ENCODE data around the gene CRACR2B. TPM values are rescaled to one million over a fixed set of nuclear protein-coding genes. Genes with fewer than 3 reads are reported as not detected.

The CRACR2B gene
- total and polyA plus RNA-seq, 2 of the 13 experiments (the other 11 are each of a cell fraction or from before 2014, with no cell fraction given): 14.9 to 21.0 TPM

- TF ChIP-seq ZNF44 (CRISPR knock-in tag; IDR thresholded peaks at IDR 0.05) (0 out of 2 replicates have a peak, but pooled peaks have one; percentile 35), TBX2 (CRISPR knock-in tag; IDR thresholded peaks at IDR 0.05; ENCODE audit: borderline replicate concordance) (no peak; the same call in 1 of the 2 replicates), FOSL1 (CRISPR knock-in tag; IDR thresholded peaks at IDR 0.05; ENCODE audit: borderline replicate concordance) (no peak), PBX2 (CRISPR knock-in tag; IDR thresholded peaks at IDR 0.05) (no peak), HOXD1 (CRISPR knock-in tag; IDR thresholded peaks at IDR 0.05) (0 out of 2 replicates have a peak, but pooled peaks have one; percentile 16), ZNF773 (CRISPR knock-in tag; IDR thresholded peaks at IDR 0.05; ENCODE audit: borderline replicate concordance) (no peak), ZNF713 (CRISPR knock-in tag; IDR thresholded peaks at IDR 0.05) (no peak), TRIM22 (IDR thresholded peaks at IDR 0.05) (no peak), ZNF530 (CRISPR knock-in tag; IDR thresholded peaks at IDR 0.05; ENCODE audit: low read depth) (no peak), GMEB1 (CRISPR knock-in tag; IDR thresholded peaks at IDR 0.05; ENCODE audit: borderline replicate concordance) (peak; percentile 77), ZNF569 (CRISPR knock-in tag; IDR thresholded peaks at IDR 0.05; ENCODE audit: borderline replicate concordance) (0 out of 2 replicates have a peak, but pooled peaks have one; percentile 61), ZNF619 (CRISPR knock-in tag; IDR thresholded peaks at IDR 0.05) (no peak), ZNF383 (CRISPR knock-in tag; IDR thresholded peaks at IDR 0.05; ENCODE audit: borderline replicate concordance) (peak; percentile 25; the same call in 1 of the 2 replicates), TAF15 (IDR thresholded peaks at IDR 0.05; ENCODE audit: low read depth, low read length, poor library complexity, severe bottlenecking) (no peak), NFAT5 (CRISPR knock-in tag; IDR thresholded peaks at IDR 0.05) (no peak), RBFOX2 (IDR thresholded peaks at IDR 0.05; ENCODE audit: low read depth, low read length) (peak; percentile 69), NFIC (IDR thresholded peaks at IDR 0.05; ENCODE audit: low read length) (no peak), MIXL1 (CRISPR knock-in tag; IDR thresholded peaks at IDR 0.05) (no peak), ZMYM2 (CRISPR knock-in tag; IDR thresholded peaks at IDR 0.05) (no peak), ZNF235 (CRISPR knock-in tag; IDR thresholded peaks at IDR 0.05; ENCODE audit: borderline replicate concordance) (0 out of 2 replicates have a peak, but pooled peaks have one; percentile 12), ZNF121 (CRISPR knock-in tag; IDR thresholded peaks at IDR 0.05) (no peak)
These were observed 30.2 kb upstream of the CRACR2B start (continued) for GRCh38 chr11:797296-798092.

All from HepG2 (cell line).